HEK293 (cell line): ENCODE measurements around the gene PHF23.

ENCODE experiments used
- CTCF ChIA-PET: fragments of 350-600 bp; formaldehyde crosslinking; extraction: SDS; loops from one replicate; lab custom pipeline; 2021; ENCODE audit warnings: antibody characterized with exemption; lab: Yijun Ruan, JAX
- POLR2A ChIA-PET: fragments of 300-600 bp; formaldehyde crosslinking; extraction: SDS; loops from one replicate; lab custom pipeline; 2020; ENCODE audit warnings: antibody characterized with exemption, inconsistent platforms; lab: Yijun Ruan, JAX
- H3K27ac ChIP-seq: fragments of 200-500 bp; sonication (Bioruptor generic); 2 replicates; pipeline ENCODE4 v1.5.1; 2014; ENCODE audit warnings: low read depth, low read length, control low read depth, inconsistent platforms; ENCODE audit errors: extremely low read depth
- H3K36me3 ChIP-seq, 2 experiments: fragments of 200-500 bp in 1 of 2; sonication (Bioruptor generic) in 1 of 2; 1 replicate in 1 of 2; 2 replicates in 1 of 2; pipeline ENCODE4 v1.5.1; 2014 to 2017; ENCODE audit warnings: inconsistent platforms in 2 of 2, low read length in 2 of 2; ENCODE audit not compliant: control insufficient read depth in 2 of 2, insufficient read depth in 1 of 2
- H3K4me1 ChIP-seq: fragments of 200-500 bp; sonication (Bioruptor generic); 2 replicates; pipeline ENCODE4 v1.5.1; 2014; ENCODE audit warnings: mild to moderate bottlenecking, low read length, inconsistent platforms; ENCODE audit not compliant: control insufficient read depth, insufficient read depth
- H3K4me3 ChIP-seq: 2 replicates; pipeline ENCODE4 v1.5.1; 2011; ENCODE audit warnings: low read depth, mild to moderate bottlenecking, control low read depth, low read length, moderate library complexity
- H3K9me3 ChIP-seq: fragments of 200-500 bp; sonication (Bioruptor generic); 2 replicates; pipeline ENCODE4 v1.5.1; 2014; ENCODE audit warnings: low read depth, low read length, inconsistent platforms; ENCODE audit not compliant: control insufficient read depth, insufficient read depth
- BCL11A ChIP-seq: fragments of 450-650 bp; formaldehyde crosslinking; IDR thresholded peaks from 2 replicates; pipeline ENCODE4 v1.5.1; 2016; ENCODE audit warnings: low read depth, missing biosample characterization, missing genetic modification characterization
- GLIS1 ChIP-seq: fragments of 450-650 bp; formaldehyde crosslinking; IDR thresholded peaks from 2 replicates; pipeline ENCODE4 v1.5.1; 2016; ENCODE audit warnings: missing biosample characterization, missing genetic modification characterization
- GLIS2 ChIP-seq: fragments of 450-650 bp; formaldehyde crosslinking; IDR thresholded peaks from 2 replicates; pipeline ENCODE4 v1.5.1; 2016; ENCODE audit warnings: missing biosample characterization, missing genetic modification characterization
- ZNF335 ChIP-seq: fragments of 450-650 bp; formaldehyde crosslinking; conservative IDR thresholded peaks from 2 replicates; pipeline ENCODE4 v1.5.1; 2016; ENCODE audit warnings: missing biosample characterization, missing genetic modification characterization
- ZNF423 ChIP-seq: fragments of 450-650 bp; formaldehyde crosslinking; IDR thresholded peaks from 2 replicates; pipeline ENCODE4 v1.5.1; 2016; ENCODE audit warnings: missing biosample characterization, missing genetic modification characterization
- ZNF514 ChIP-seq: fragments of 450-650 bp; formaldehyde crosslinking; IDR thresholded peaks from 2 replicates; pipeline ENCODE4 v1.5.1; 2016; ENCODE audit warnings: missing biosample characterization, missing genetic modification characterization
- ZNF600 ChIP-seq: fragments of 450-650 bp; formaldehyde crosslinking; IDR thresholded peaks from 2 replicates; pipeline ENCODE4 v1.5.1; 2016; ENCODE audit warnings: missing biosample characterization, missing genetic modification characterization
- ZNF624 ChIP-seq: fragments of 450-650 bp; formaldehyde crosslinking; IDR thresholded peaks from 2 replicates; pipeline ENCODE4 v1.5.1; 2017; ENCODE audit warnings: missing biosample characterization, missing genetic modification characterization
- ZNF792 ChIP-seq: fragments of 450-650 bp; formaldehyde crosslinking; IDR thresholded peaks from 2 replicates; pipeline ENCODE4 v1.5.1; 2016; ENCODE audit warnings: missing biosample characterization, missing genetic modification characterization
- ZSCAN30 ChIP-seq: fragments of 450-650 bp; IDR thresholded peaks from 2 replicates; pipeline ENCODE4 v1.5.1; 2018; ENCODE audit warnings: missing biosample characterization, mild to moderate bottlenecking, missing genetic modification characterization, moderate library complexity
- TF ChIP-seq, protein P1 (sequence below): fragments of 450-650 bp; formaldehyde crosslinking; IDR thresholded peaks from 2 replicates; pipeline ENCODE4 v1.5.1; 2016; ENCODE audit warnings: missing biosample characterization, missing genetic modification characterization
- TF ChIP-seq, protein P2 (sequence below): fragments of 450-650 bp; IDR thresholded peaks from 2 replicates; pipeline ENCODE4 v1.5.1; 2018; ENCODE audit warnings: missing biosample characterization, missing genetic modification characterization
- TF ChIP-seq, protein P3 (sequence below): sonication (generic); formaldehyde crosslinking; IDR thresholded peaks from 2 replicates; pipeline ENCODE4 v1.8.1; 2022; ENCODE audit warnings: mild to moderate bottlenecking, moderate library complexity, missing genetic modification reagents
- TF ChIP-seq, protein P4 (sequence below): fragments of 450-650 bp; formaldehyde crosslinking; IDR thresholded peaks from 2 replicates; pipeline ENCODE4 v1.5.1; 2016; ENCODE audit warnings: missing biosample characterization, missing genetic modification characterization
- TF ChIP-seq, protein P5 (sequence below): fragments of 450-650 bp; formaldehyde crosslinking; IDR thresholded peaks from 2 replicates; pipeline ENCODE4 v1.5.1; 2016; ENCODE audit warnings: missing biosample characterization, missing genetic modification characterization
- TF ChIP-seq, protein P6 (sequence below): fragments of 450-650 bp; formaldehyde crosslinking; IDR thresholded peaks from 2 replicates; pipeline ENCODE4 v1.5.1; 2016; ENCODE audit warnings: missing biosample characterization, missing genetic modification characterization

PHF23 gene

DNA sequence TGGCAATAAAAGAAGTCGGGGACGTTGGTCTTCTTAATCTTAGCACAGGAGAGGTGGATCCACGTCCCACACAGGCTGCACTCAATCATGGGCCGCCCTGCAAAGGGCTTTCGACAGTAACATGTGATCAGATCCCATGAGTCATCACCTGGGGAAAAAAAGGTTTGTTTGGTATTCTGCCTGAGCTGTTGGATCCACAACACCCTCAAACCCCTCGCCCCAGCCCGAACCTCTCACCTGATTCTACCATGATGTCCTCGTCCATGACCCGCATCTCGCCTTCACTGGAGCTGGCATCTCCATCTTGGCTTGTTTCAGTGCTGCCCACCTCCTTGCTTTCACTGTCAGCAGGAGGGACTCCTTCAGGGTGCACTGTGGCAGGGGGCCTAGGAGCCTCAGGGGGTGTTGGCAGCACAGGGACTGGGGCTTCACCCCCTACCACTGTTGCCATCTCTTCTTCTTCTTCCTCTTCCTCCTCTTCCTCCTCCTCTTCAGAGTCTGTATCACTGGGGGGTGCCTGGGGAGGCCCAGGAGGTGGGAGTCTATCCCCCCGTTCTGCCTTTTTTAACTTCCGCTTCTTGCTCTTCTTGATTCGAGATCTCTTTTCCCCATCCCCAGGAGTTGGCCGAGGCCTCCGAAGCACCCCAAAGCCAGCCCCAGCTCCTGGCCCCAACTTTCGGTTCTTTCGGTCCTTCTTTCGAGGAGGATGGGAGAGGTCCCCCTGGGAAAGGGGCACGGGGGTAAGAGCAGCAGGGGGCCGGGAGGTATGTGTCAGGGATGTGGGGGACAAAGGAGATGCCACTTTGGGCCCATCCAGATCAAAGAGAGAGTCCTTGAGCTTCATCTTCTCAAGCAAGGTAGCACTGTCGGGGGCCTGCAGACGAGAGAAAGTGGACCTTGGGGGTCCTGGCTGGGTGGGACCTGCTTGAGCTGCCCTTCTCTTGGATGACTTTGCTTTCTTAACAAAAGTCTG, 3.3 kb downstream of the PHF23 start:
- Histone ChIP-seq H3K9me3 (no peaks in the 10 kb centered on the region), H3K36me3 (peaks cover 18 to 48% of the 10 kb centered on the region in 2 experiments), H3K27ac (no peak overlapping the region), H3K4me3 (no peak overlapping the region), H3K4me1 (peaks cover 10% of the 10 kb centered on the region; the same call in 1 of the 2 replicates)
- TF ChIP-seq, protein P1, sequence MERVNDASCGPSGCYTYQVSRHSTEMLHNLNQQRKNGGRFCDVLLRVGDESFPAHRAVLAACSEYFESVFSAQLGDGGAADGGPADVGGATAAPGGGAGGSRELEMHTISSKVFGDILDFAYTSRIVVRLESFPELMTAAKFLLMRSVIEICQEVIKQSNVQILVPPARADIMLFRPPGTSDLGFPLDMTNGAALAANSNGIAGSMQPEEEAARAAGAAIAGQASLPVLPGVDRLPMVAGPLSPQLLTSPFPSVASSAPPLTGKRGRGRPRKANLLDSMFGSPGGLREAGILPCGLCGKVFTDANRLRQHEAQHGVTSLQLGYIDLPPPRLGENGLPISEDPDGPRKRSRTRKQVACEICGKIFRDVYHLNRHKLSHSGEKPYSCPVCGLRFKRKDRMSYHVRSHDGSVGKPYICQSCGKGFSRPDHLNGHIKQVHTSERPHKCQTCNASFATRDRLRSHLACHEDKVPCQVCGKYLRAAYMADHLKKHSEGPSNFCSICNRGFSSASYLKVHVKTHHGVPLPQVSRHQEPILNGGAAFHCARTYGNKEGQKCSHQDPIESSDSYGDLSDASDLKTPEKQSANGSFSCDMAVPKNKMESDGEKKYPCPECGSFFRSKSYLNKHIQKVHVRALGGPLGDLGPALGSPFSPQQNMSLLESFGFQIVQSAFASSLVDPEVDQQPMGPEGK (tag by site-specific recombination), result peak; percentile 40
- TF ChIP-seq ZNF600 (tag by site-specific recombination) (peak; percentile 70), GLIS1 (tag by site-specific recombination) (peak; percentile 58), BCL11A (tag by site-specific recombination) (no peak), GLIS2 (tag by site-specific recombination) (peak; percentile 80), ZNF514 (tag by site-specific recombination) (no peak), ZNF335 (peak; percentile 66)
- TF ChIP-seq, protein P2, sequence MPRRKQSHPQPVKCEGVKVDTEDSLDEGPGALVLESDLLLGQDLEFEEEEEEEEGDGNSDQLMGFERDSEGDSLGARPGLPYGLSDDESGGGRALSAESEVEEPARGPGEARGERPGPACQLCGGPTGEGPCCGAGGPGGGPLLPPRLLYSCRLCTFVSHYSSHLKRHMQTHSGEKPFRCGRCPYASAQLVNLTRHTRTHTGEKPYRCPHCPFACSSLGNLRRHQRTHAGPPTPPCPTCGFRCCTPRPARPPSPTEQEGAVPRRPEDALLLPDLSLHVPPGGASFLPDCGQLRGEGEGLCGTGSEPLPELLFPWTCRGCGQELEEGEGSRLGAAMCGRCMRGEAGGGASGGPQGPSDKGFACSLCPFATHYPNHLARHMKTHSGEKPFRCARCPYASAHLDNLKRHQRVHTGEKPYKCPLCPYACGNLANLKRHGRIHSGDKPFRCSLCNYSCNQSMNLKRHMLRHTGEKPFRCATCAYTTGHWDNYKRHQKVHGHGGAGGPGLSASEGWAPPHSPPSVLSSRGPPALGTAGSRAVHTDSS, result peak; percentile 86
- ChIA-PET POLR2A (interaction anchor here (0.6 to 14.2 kb wide), 2 partner anchors 14 to 65 kb away, joined by 4 to 284 read pairs; partner anchors contain the start of genes ACADVL and DLG4), CTCF (interaction anchor here (0.6 to 1.3 kb wide), 3 partner anchors 16 to 235 kb away, joined by 3 to 6 read pairs (median 4); partner anchors contain the start of genes ACADVL and DLG4)

DNA sequence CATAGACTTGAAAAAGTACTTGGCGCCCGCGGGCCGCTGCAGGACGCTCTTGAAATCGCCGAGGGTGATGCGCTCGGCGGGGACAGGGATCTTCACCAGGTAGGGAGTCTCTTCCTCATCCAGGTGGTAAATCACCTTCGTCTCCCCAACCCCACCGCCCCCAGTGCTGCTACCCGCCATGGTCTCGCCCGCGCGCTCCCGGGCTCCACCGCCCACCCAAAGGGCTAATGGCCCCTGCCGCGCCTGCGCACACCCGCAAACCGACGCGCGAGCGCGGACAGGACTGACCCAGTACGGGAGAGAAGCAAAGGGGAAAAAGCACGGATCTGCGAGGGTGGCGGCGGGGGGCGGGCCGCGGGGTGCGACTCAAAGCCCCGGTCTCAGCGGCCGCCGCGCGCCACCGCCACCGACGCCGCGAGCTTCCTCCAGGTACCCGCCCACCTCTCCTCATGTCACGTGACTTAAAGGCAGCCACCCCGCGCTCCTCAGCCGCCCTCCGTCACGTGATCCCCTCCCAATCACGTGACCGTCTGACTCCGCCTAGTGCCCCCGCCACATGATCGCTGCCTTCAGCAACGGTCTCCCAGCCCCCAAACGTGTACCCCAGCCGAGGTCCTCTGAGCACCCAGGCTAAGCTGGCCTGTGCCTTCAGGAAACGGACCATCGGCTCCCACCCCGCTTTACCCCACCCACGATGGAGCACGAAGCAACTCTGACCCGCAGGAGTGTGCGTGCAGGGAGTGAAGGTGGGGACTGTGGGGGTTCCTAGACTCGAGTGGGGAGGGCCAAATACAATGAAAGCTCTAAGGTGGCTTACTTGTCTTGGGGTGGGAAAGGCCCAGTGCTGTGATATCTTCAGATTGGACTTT, 4.9 kb downstream of the PHF23 start, which contains the start of gene DVL2:
DVL2 (minus strand) TSS at position 435 of the 869 bp plus-strand sequence; CDS start at position 180, 255 bp downstream.
- H3K4me1 ChIP-seq, result peaks cover 7% of the 10 kb centered on the region; the same call in 1 of the 2 replicates
- CTCF ChIA-PET, result interaction anchor here (0.7 to 1.6 kb wide), 2 partner anchors 14 to 554 kb away, joined by 3 to 6 read pairs; partner anchors contain the start of genes ACADVL and DLG4
- POLR2A ChIA-PET, result interaction anchor here (0.6 to 14.2 kb wide), 16 partner anchors 8 to 471 kb away, joined by 3 to 284 read pairs (median 3); partner anchors contain the start of genes ACADVL, CTDNEP1, DLG4 and GABARAP
- TF ChIP-seq ZNF792 (tag by site-specific recombination) (peak; percentile 86; the same call in 1 of the 2 replicates), ZNF624 (no peak), ZSCAN30 (tag by site-specific recombination) (peak; percentile 65), ZNF423 (tag by site-specific recombination) (0 out of 2 replicates have a peak, but pooled peaks have one; percentile 17)
- TF ChIP-seq, protein P3, sequence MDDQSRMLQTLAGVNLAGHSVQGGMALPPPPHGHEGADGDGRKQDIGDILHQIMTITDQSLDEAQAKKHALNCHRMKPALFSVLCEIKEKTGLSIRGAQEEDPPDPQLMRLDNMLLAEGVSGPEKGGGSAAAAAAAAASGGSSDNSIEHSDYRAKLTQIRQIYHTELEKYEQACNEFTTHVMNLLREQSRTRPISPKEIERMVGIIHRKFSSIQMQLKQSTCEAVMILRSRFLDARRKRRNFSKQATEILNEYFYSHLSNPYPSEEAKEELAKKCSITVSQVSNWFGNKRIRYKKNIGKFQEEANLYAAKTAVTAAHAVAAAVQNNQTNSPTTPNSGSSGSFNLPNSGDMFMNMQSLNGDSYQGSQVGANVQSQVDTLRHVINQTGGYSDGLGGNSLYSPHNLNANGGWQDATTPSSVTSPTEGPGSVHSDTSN (CRISPR knock-in tag), result peak; percentile 63; the same call in 1 of the 2 replicates
- TF ChIP-seq, protein P4, sequence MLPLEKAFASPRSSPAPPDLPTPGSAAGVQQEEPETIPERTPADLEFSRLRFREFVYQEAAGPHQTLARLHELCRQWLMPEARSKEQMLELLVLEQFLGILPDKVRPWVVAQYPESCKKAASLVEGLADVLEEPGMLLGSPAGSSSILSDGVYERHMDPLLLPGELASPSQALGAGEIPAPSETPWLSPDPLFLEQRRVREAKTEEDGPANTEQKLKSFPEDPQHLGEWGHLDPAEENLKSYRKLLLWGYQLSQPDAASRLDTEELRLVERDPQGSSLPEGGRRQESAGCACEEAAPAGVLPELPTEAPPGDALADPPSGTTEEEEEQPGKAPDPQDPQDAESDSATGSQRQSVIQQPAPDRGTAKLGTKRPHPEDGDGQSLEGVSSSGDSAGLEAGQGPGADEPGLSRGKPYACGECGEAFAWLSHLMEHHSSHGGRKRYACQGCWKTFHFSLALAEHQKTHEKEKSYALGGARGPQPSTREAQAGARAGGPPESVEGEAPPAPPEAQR, result peak; percentile 74; the same call in 1 of the 2 replicates
- TF ChIP-seq, protein P5, sequence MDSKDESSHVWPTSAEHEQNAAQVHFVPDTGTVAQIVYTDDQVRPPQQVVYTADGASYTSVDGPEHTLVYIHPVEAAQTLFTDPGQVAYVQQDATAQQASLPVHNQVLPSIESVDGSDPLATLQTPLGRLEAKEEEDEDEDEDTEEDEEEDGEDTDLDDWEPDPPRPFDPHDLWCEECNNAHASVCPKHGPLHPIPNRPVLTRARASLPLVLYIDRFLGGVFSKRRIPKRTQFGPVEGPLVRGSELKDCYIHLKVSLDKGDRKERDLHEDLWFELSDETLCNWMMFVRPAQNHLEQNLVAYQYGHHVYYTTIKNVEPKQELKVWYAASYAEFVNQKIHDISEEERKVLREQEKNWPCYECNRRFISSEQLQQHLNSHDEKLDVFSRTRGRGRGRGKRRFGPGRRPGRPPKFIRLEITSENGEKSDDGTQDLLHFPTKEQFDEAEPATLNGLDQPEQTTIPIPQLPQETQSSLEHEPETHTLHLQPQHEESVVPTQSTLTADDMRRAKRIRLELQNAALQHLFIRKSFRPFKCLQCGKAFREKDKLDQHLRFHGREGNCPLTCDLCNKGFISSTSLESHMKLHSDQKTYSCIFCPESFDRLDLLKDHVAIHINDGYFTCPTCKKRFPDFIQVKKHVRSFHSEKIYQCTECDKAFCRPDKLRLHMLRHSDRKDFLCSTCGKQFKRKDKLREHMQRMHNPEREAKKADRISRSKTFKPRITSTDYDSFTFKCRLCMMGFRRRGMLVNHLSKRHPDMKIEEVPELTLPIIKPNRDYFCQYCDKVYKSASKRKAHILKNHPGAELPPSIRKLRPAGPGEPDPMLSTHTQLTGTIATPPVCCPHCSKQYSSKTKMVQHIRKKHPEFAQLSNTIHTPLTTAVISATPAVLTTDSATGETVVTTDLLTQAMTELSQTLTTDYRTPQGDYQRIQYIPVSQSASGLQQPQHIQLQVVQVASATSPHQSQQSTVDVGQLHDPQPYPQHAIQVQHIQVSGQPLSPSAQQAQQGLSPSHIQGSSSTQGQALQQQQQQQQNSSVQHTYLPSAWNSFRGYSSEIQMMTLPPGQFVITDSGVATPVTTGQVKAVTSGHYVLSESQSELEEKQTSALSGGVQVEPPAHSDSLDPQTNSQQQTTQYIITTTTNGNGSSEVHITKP (tag by site-specific recombination), result peak; percentile 99
- TF ChIP-seq, protein P6, sequence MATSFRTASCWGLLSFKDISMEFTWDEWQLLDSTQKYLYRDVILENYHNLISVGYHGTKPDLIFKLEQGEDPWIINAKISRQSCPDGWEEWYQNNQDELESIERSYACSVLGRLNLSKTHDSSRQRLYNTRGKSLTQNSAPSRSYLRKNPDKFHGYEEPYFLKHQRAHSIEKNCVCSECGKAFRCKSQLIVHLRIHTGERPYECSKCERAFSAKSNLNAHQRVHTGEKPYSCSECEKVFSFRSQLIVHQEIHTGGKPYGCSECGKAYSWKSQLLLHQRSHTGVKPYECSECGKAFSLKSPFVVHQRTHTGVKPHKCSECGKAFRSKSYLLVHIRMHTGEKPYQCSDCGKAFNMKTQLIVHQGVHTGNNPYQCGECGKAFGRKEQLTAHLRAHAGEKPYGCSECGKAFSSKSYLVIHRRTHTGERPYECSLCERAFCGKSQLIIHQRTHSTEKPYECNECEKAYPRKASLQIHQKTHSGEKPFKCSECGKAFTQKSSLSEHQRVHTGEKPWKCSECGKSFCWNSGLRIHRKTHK (tag by site-specific recombination), result no peak

More for the DNA sequence above, 4.9 kb downstream of the PHF23 start, which contains the start of gene DVL2:
- peak within 1 kb of the TSS; percentile 87 for H3K4me3 ChIP-seq
- no peaks in the 10 kb centered on the region for H3K9me3 ChIP-seq
- H3K27ac ChIP-seq, result peak within 1 kb of the TSS; percentile 82
- H3K36me3 ChIP-seq, result peaks cover 18 to 52% of the 10 kb centered on the region in 2 experiments
